H1 (cell line): ENCODE measurements around the gene ALG1. TPM values are rescaled to one million over a fixed set of nuclear protein-coding genes. Genes with fewer than 3 reads are reported as not detected.

Experiments used
- GABPA ChIP-seq: IDR thresholded peaks from 2 replicates; pipeline ENCODE4 v1.6.1; 2011; ENCODE audit warnings: mild to moderate bottlenecking, low read length, moderate library complexity, borderline replicate concordance; ENCODE audit not compliant: insufficient read depth
- KDM5A ChIP-seq: fragments of 200-600 bp; IDR thresholded peaks from 2 replicates; pipeline ENCODE4 v1.7.1; 2012; ENCODE audit warnings: mild to moderate bottlenecking, low read length, inconsistent platforms, mixed read lengths
- MAX ChIP-seq: IDR thresholded peaks from 2 replicates; pipeline ENCODE4 v1.6.1; 2012; ENCODE audit warnings: inconsistent platforms
- NRF1 ChIP-seq: IDR thresholded peaks from 2 replicates; pipeline ENCODE4 v1.6.1; 2011; ENCODE audit warnings: mild to moderate bottlenecking, low read depth, low read length, improper control_type of control experiment
- RAD21 ChIP-seq, 2 experiments: IDR thresholded peaks in 1 of 2; conservative IDR thresholded peaks in 1 of 2; 2 replicates each; pipeline ENCODE4 v1.6.1; 2011; ENCODE audit warnings: low read depth in 2 of 2, low read length in 2 of 2, improper control_type of control experiment in 1 of 2, inconsistent platforms in 1 of 2, mild to moderate bottlenecking in 1 of 2, moderate library complexity in 1 of 2
- TAF7 ChIP-seq: optimal IDR thresholded peaks from 2 replicates; pipeline ENCODE3; 2011; ENCODE audit warnings: low read depth, mild to moderate bottlenecking, inconsistent platforms, low read length, moderate library complexity, borderline replicate concordance
- TEAD4 ChIP-seq: IDR thresholded peaks from 2 replicates; pipeline ENCODE4 v1.6.1; 2012; ENCODE audit warnings: low read depth, low read length, inconsistent platforms, mixed read lengths
- polyA plus RNA-seq, 7 experiments: library from polyadenylated mRNA; depleted of rRNA in 3 of 7; stranded (reverse) in 5 of 7; unstranded in 2 of 7; fragments of >200 nt in 5 of 7; fragments of 200-250 nt in 2 of 7; gene quantifications; 1 replicate in 5 of 7; 2 replicates in 1 of 7; 4 replicates in 1 of 7; pipeline versions ENCODE4 v1.2.1 to v1.2.3, GENCODE V29; 2011 to 2013; ENCODE audit warnings: missing spikeins in 2 of 7, mixed read lengths in 2 of 7
- total RNA-seq: library from RNA; stranded (reverse); fragmentation: NEBNext Ultra II Directional; extraction: Animal tissue kit (Norgen Biotek cat#: 25700); gene quantifications from 2 replicates; pipeline ENCODE4 v1.2.1, GENCODE V29; 2021

Gene ALG1
- total and polyA plus RNA-seq, 2 of the 8 experiments (the other 6 are each of a cell fraction or from before 2014, with no cell fraction given), result 34.8 to 46.5 TPM

DNA sequence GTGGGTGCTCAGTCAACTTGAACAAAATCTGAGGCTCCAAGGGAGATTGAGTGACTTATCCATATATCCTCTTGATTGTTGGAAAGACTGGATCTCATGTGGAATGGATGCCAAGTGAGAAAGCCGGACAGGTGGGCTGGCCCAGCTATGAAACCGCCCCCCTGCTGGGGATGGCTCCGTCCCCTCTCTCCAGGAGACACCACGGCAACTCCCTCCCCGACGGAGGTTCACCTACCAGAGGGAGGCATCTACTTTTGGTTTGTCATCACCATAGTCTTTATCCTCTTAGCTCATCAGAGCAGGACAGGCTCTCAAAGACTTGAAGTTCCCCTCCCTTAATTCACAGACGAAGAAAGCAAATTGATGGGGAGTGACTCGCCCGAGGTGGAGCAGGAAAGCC lies 1.8 kb upstream of the ALG1 start (continued):
- no peak for TF ChIP-seq GABPA
- no peak for TF ChIP-seq MAX
- no peak for TF ChIP-seq TEAD4
- no peak for TF ChIP-seq NRF1
- no peak for TF ChIP-seq TAF7
- no peak for TF ChIP-seq KDM5A
- TF ChIP-seq RAD21 (IDR thresholded peaks at IDR 0.05 in 1 of 2, conservative IDR thresholded peaks at IDR 0.05 in 1 of 2; ENCODE audit: low read depth in 2 of 2, low read length in 2 of 2), result no peak
